Sigmoid colon (tissue), 7 donors: ENCODE measurements around the gene TCF3. TPM values are rescaled to one million over a fixed set of nuclear protein-coding genes. Genes with fewer than 3 reads are reported as not detected.

Experiments
- DNase-seq: peaks from one replicate; pipeline ENCODE4 v3.0.0-alpha.2; 2019
- H3K27ac ChIP-seq, 4 donors: fragments of 200-600 bp; sonication (generic); one replicate each; pipeline ENCODE4 v1.5.1; 2016 to 2019; ENCODE audit warnings: mild to moderate bottlenecking in 1 of 4
- H3K27me3 ChIP-seq, 3 donors: fragments of 200-600 bp; sonication (generic); one replicate each; pipeline ENCODE4 v1.5.1; 2019; ENCODE audit warnings: mild to moderate bottlenecking in 1 of 3
- H3K36me3 ChIP-seq, 4 donors: fragments of 200-600 bp; sonication (generic); one replicate each; pipeline ENCODE4 v1.5.1; 2016 to 2019
- H3K4me1 ChIP-seq, 4 donors: fragments of 200-600 bp; sonication (generic); one replicate each; pipeline ENCODE4 v1.5.1; 2017 to 2019
- H3K4me3 ChIP-seq, 4 donors: fragments of 200-600 bp; sonication (generic); one replicate each; pipeline ENCODE4 v1.5.1; 2017 to 2019; ENCODE audit warnings: mild to moderate bottlenecking in 2 of 4, moderate library complexity in 1 of 4
- H3K9me3 ChIP-seq, 4 donors: fragments of 200-600 bp in 3 of 4; sonication (generic) in 3 of 4; one replicate each; pipeline versions ENCODE4 v1.5.1 to v1.6.1; 2013 to 2019
- EP300 ChIP-seq, 4 donors: sonication (generic); formaldehyde crosslinking; IDR thresholded peaks; one replicate each; pipeline ENCODE4 v1.6.1; 2017; ENCODE audit warnings: antibody characterized with exemption in 4 of 4
- POLR2A ChIP-seq, 2 donors: fragments of 450-650 bp; IDR thresholded peaks; one replicate each; pipeline ENCODE4 v1.6.1; 2016; ENCODE audit warnings: antibody characterized with exemption in 2 of 2, mild to moderate bottlenecking in 2 of 2, moderate library complexity in 2 of 2
- POLR2AphosphoS5 ChIP-seq, 4 donors: sonication (generic); formaldehyde crosslinking; IDR thresholded peaks; one replicate each; pipeline ENCODE4 v1.6.1; 2017; ENCODE audit warnings: antibody characterized with exemption in 4 of 4
- WGBS, 2 donors: extraction: QIAGEN DNeasy Blood & Tissue Kit; methylation state at CpG; one replicate each; pipeline ENCODE4 v1.1.7; 2013; 5-methylcytosine and 5-hydroxymethylcytosine counted together
- intact Hi-C: fragments of 100-400 bp; cut with DNase I; formaldehyde crosslinking; loops from one replicate; pipeline ENCODE4 v1.15.1; 2023
- polyA plus RNA-seq, 3 donors: library from polyadenylated mRNA; stranded (reverse); fragments of 200-250 nt; gene quantifications; one replicate each; pipeline ENCODE4 v1.2.3, GENCODE V29; 2013
- total RNA-seq, 4 donors: library from RNA; depleted of rRNA; stranded (reverse); fragments of >200 nt; gene quantifications; one replicate each; pipeline ENCODE4 v1.1.0, GENCODE V29; 2016
- TF ChIP-seq, protein P1 (sequence below), 4 experiments: fragments of 450-650 bp in 3 of 4; fragments of 200-600 bp in 1 of 4; IDR thresholded peaks; one replicate each; pipeline ENCODE4 v1.5.1; 2016 to 2019; ENCODE audit warnings: antibody characterized with exemption in 4 of 4, mild to moderate bottlenecking in 3 of 4, moderate library complexity in 2 of 4
- donor health status: healthy with polysubstance abuse.
- donor health status: Bipolar disorder and iron deficiency.
- donor health status: healthy.

The TCF3 gene
- total and polyA plus RNA-seq, 7 donors, result 18.6 to 66.9 (median 30.8) TPM

DNA sequence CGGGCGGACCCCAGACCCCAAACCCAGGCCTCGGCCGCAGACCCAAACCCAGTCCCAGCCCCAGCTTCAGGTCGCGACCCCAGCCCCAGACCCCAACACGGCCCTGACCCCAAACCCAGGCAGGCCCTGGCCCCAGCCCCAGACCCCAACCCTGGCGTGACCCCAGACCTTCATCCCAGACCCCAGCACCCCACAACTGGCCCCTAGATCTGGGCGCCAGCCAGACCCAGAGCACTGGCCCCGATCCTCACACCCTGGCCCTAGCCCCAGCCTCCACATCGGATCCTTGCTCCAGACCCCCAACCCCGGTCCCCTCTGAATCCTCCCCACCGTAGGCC, 67.2 kb downstream of the TCF3 start:
- Histone ChIP-seq H3K36me3 (peaks cover 12 to 49% (median 34%) of the 10 kb centered on the region in 4 donors), H3K4me3 (no peak overlapping the region), H3K27ac (no peak overlapping the region), H3K4me1 (peaks cover 0 to 11% (median 2%) of the 10 kb centered on the region in 4 donors), H3K27me3 (no peaks in the 10 kb centered on the region), H3K9me3 (no peaks in the 10 kb centered on the region)
- intact Hi-C loops, result no loop called here
- TF ChIP-seq POLR2AphosphoS5 (IDR thresholded peaks at IDR 0.05), result no peak
- TF ChIP-seq EP300 (IDR thresholded peaks at IDR 0.05), result no peak
- no peak for TF ChIP-seq POLR2A (IDR thresholded peaks at IDR 0.05)
- TF ChIP-seq, protein P1, sequence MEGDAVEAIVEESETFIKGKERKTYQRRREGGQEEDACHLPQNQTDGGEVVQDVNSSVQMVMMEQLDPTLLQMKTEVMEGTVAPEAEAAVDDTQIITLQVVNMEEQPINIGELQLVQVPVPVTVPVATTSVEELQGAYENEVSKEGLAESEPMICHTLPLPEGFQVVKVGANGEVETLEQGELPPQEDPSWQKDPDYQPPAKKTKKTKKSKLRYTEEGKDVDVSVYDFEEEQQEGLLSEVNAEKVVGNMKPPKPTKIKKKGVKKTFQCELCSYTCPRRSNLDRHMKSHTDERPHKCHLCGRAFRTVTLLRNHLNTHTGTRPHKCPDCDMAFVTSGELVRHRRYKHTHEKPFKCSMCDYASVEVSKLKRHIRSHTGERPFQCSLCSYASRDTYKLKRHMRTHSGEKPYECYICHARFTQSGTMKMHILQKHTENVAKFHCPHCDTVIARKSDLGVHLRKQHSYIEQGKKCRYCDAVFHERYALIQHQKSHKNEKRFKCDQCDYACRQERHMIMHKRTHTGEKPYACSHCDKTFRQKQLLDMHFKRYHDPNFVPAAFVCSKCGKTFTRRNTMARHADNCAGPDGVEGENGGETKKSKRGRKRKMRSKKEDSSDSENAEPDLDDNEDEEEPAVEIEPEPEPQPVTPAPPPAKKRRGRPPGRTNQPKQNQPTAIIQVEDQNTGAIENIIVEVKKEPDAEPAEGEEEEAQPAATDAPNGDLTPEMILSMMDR (IDR thresholded peaks at IDR 0.05), result no peak
- DNase-seq, result peak; percentile 64
- 92 to 97% methylated on average over 13 of the region's 13 CpGs for WGBS, 2 donors

DNA sequence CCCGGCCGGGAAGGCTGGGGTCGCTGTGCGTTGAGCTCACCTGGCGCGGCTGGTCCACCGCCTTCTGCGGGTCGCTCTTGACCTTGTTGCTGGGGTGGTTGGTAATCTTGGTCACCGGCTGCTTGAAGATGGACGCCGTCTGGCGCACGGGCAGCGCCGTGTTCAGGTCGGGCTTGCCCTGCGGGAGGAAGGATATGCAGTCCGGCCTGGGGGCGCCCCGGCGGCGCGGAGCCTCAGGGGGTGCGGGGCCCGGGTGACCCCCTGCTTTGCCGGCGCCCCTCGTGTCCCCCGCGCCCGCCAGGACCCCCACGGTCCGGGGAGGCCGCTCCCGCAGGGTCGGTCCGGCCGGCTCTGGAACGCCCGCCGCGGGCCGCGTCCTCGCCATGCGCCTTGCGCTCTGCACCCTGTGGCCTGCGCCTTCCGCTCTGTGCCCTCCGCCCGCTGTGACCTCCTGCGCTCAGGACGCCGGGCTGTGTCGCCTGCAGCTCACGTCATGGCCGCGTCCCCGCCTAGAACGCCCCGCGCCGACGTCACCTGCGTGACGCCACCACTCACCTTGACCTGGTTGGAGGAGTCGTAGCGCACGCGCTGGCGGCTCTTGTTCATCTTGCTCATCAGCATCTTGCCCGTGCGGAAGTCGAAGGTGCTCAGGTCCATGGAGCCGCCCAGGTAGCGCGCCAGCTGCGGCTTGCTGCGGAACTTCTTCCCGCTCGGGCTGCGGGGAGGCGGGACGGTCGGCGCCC, 67.7 kb downstream of the TCF3 start:
- WGBS, 2 donors, result 92 to 97% methylated on average over 87 of the region's 87 CpGs

DNA sequence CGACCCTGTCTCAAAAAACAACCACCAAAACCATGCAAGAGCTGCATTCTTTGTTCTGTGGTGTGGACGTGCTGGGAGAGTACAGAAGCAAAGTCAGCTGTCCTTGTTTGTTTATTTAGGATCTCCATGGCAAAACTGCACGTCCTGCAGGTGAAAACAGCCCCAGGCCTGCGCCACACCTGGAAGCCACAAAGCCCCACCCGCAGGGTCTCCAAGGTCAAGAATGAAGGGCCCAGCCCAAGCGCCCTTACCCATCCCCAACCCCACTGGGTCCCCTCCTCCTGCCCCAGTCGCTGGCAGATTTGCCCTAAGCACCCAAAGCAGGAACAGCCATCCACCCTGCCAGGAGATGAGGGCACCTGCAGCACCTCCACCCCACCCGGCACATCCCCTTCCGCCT, 70.2 kb downstream of the TCF3 start:
- intact Hi-C loops, result no loop called here
- H3K27me3 ChIP-seq, result no peaks in the 10 kb centered on the region
- H3K36me3 ChIP-seq, result peaks cover 18 to 76% (median 48%) of the 10 kb centered on the region in 4 donors
- TF ChIP-seq POLR2AphosphoS5 (IDR thresholded peaks at IDR 0.05), result no peak
- no peak for TF ChIP-seq POLR2A (IDR thresholded peaks at IDR 0.05)
- TF ChIP-seq EP300 (IDR thresholded peaks at IDR 0.05), result no peak
- TF ChIP-seq, protein P1 (IDR thresholded peaks at IDR 0.05), result no peak
- no peak overlapping the region for H3K27ac ChIP-seq
- peaks cover 0 to 3% (median 0%) of the 10 kb centered on the region in 4 donors for H3K4me1 ChIP-seq
- no peak overlapping the region for H3K4me3 ChIP-seq
- H3K9me3 ChIP-seq, result no peaks in the 10 kb centered on the region
- 52 to 82% methylated on average over 9 of the region's 9 CpGs for WGBS, 2 donors
- DNase-seq, result no peak

More for the DNA sequence above, 67.7 kb downstream of the TCF3 start:
- intact Hi-C loops, result no loop called here
- no peak overlapping the region for H3K4me3 ChIP-seq
- H3K4me1 ChIP-seq, result peaks cover 0 to 8% (median 0%) of the 10 kb centered on the region in 4 donors
- no peak overlapping the region for H3K27ac ChIP-seq
- TF ChIP-seq POLR2AphosphoS5 (IDR thresholded peaks at IDR 0.05) (no peak), POLR2A (IDR thresholded peaks at IDR 0.05) (no peak)
- peaks cover 18 to 54% (median 39%) of the 10 kb centered on the region in 4 donors for H3K36me3 ChIP-seq
- DNase-seq, result no peak
- H3K27me3 ChIP-seq, result no peaks in the 10 kb centered on the region
- H3K9me3 ChIP-seq, result no peaks in the 10 kb centered on the region

DNA sequence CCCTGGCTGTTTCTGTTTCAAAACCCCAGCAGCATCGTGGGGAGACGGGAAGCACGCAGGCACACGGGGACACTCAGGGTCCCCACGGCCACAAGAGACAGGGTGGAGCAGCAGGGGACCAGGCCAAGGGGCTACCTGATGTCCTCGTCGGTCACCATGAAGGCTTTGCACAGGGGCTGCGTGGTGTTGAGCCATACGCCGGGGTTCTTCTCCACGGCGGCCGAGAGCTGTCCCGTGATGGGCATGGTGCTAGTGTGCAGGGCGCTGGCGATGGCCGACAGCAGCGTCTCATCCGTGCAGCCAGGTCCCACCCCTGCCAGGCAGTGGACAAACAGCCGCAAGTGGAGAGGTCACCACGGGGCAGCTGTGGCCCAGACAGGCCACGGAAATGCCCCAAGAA, 71.5 kb downstream of the TCF3 start:
- peaks cover 18 to 86% (median 48%) of the 10 kb centered on the region in 4 donors for H3K36me3 ChIP-seq
- DNase-seq, result no peak
- TF ChIP-seq POLR2A (IDR thresholded peaks at IDR 0.05) (no peak), POLR2AphosphoS5 (IDR thresholded peaks at IDR 0.05) (no peak), EP300 (IDR thresholded peaks at IDR 0.05) (no peak)
- TF ChIP-seq, protein P1 (IDR thresholded peaks at IDR 0.05), result no peak
- no peaks in the 10 kb centered on the region for H3K4me1 ChIP-seq
- H3K9me3 ChIP-seq, result no peaks in the 10 kb centered on the region
- H3K27ac ChIP-seq, result no peak overlapping the region
- intact Hi-C loops, result no loop called here
- no peak overlapping the region for H3K4me3 ChIP-seq
- no peaks in the 10 kb centered on the region for H3K27me3 ChIP-seq
- WGBS, 2 donors, result 96 to 97% methylated on average over 22 of the region's 22 CpGs

DNA sequence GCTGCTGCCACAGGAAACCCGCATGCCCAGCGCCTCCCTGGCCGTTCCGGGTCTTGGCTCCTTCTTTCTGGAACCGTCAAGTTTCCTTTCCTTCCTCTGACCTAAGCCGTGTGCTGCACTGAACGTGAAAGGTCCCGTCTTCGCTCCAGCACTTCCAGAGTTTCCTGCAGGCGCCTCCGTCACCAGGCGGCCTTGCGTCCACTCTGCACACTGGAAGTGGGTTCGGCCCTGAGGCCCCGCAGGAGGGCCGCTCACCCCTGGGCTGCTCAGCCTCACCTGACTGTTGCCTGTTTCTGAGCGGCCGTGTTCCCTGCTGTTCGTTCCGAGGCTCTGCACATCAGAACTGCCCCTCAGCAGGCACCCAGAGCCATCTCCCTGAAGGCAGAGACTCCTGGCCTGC, 72.0 kb downstream of the TCF3 start:
- no peak overlapping the region for H3K27ac ChIP-seq
- 94 to 95% methylated on average over 20 of the region's 20 CpGs for WGBS, 2 donors
- TF ChIP-seq POLR2AphosphoS5 (IDR thresholded peaks at IDR 0.05), result no peak
- TF ChIP-seq, protein P1 (IDR thresholded peaks at IDR 0.05), result no peak
- TF ChIP-seq EP300 (IDR thresholded peaks at IDR 0.05), result no peak
- no peak for TF ChIP-seq POLR2A (IDR thresholded peaks at IDR 0.05)
- H3K4me1 ChIP-seq, result no peaks in the 10 kb centered on the region
- H3K27me3 ChIP-seq, result no peaks in the 10 kb centered on the region
- peaks cover 18 to 83% (median 48%) of the 10 kb centered on the region in 4 donors for H3K36me3 ChIP-seq
- no peak for DNase-seq
- intact Hi-C loops, result no loop called here
- no peaks in the 10 kb centered on the region for H3K9me3 ChIP-seq
- no peak overlapping the region for H3K4me3 ChIP-seq
